GM21390 (cell line): ENCODE results near the gene CD300LF.

ENCODE experiments used
- ATAC-seq: cut with Tn5 transposase; IDR thresholded peaks from one replicate; pipeline ENCODE4 v1.9.1; 2021; ENCODE audit not compliant: unreplicated experiment

CD300LF gene

DNA sequence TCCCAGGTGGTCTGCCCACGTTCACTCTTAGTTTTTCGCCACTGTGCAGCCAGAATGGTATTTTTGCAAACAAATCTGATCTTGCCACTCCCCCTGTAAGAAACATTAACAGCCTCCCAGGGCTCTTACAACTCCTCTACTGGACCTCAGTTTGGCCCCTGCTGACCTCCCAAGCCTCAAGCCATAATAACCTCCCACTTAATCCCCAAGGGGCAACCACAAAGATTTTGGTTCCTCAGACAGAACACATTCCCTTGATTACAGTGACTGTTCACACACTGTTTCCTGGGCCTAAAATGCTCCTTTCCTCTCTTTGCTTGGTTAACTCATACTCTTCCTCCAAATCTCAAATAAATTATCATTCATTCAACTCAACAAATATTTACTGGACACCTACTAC, 67.7 kb downstream of the CD300LF start:
- ATAC-seq, result no peak

DNA sequence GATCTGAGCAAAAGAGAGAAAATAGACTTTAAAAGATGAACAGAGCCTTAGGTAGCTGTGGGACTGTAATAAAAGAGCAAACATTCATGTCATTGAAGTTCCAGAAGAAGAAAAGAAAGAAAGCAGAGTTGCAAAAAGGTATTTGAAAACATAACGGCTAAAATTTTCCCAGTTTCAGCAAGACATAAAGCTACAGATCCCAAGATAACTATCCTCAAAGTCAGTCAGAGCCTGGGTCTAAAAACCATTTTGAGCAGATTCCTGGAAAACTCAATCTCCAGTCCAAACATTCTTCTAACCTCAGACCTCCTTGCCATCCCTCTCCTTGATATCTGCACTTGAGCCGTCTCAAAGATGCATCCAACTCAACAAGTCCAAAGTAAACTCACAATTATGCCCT, 68.3 kb downstream of the CD300LF start:
- ATAC-seq, result no peak
